Umbilical cord (tissue), 2 donors: ENCODE measurements around the gene CDC42BPG. TPM values are rescaled to one million over a fixed set of nuclear protein-coding genes. Genes with fewer than 3 reads are reported as not detected.

Experiments
- DNase-seq: peaks from one replicate; pipeline ENCODE4 v3.0.0-alpha.2; 2015; ENCODE audit warnings: low spot score
- total RNA-seq: library from RNA; depleted of rRNA; stranded (reverse); fragments of >200 nt; gene quantifications from one replicate; pipeline ENCODE4 v1.2.3, GENCODE V29; 2014; ENCODE audit warnings: low replicate concordance; ENCODE audit not compliant: insufficient read depth

CDC42BPG gene
- total RNA-seq, 1 donor from 2014 or later = 0.96 TPM

GRCh38 chr11:64866173-64866491, 21.7 kb upstream of the CDC42BPG start:
- no peak for DNase-seq

DNA sequence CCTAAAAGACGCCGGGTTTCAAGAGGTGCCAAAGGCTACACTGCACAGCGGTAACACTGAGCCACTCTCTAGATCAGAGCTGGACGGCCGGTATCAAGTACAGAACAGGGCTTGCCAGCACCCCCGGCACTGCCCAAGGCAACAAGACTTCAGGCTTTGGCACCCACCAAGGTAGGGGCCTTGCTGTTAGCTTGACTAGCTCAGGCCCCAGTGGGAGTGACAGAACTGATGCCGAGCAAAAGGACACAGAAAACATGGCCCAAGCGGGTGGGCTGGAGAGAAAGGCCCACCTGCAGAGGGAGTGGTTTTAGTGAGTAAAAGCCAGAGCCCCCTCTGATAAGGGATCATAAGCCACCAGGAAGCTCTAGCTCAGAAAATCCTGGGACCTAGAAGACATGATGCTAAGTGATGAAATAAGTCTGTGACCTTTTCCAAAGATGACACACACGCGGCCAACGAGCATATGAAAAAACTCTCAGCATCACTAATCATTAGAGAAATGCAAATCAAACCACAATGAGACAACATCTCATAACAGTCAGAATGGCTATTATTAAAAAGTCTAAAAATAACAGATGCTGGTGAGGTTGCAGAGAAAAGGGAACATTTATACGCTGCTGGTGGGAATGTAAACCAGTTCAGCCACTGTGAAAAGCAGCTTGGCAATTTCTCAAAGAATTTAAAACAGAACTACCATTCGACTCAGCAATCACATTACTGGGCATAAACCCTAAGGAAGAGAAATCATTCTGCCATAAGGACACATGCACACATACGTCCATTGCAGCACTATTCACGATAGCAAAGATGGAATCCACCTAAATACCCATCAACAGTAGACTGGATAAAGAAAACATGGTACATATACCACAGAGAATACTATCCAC, 21.1 kb upstream of the CDC42BPG start:
- no peak for DNase-seq

- peak; percentile 94 for DNase-seq
Observed at GRCh38 chr11:64864473-64865285, 20.2 kb upstream of the CDC42BPG start.

DNA sequence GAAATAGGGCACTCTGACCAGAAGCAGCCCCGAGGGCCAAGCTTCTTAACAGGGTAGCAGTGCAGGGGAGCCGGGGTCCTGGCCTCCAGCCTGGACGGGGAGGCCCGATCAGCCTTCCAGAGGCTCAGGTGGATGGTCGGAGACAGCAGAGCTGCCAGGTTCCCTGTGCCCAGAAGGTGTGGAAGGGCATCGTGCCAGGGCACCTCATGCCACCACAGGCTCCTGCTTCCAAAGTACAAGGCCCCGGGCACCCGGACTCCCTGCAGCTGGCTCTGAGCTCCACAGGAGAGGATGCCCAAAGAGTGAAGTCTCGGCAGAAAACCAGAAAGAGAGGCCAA, 19.7 kb upstream of the CDC42BPG start:
- no peak for DNase-seq

- DNase-seq = no peak
Observed at GRCh38 chr11:64863391-64864060, 19.1 kb upstream of the CDC42BPG start.

GRCh38 chr11:64862987-64863390, 18.5 kb upstream of the CDC42BPG start:
- DNase-seq = no peak

DNA sequence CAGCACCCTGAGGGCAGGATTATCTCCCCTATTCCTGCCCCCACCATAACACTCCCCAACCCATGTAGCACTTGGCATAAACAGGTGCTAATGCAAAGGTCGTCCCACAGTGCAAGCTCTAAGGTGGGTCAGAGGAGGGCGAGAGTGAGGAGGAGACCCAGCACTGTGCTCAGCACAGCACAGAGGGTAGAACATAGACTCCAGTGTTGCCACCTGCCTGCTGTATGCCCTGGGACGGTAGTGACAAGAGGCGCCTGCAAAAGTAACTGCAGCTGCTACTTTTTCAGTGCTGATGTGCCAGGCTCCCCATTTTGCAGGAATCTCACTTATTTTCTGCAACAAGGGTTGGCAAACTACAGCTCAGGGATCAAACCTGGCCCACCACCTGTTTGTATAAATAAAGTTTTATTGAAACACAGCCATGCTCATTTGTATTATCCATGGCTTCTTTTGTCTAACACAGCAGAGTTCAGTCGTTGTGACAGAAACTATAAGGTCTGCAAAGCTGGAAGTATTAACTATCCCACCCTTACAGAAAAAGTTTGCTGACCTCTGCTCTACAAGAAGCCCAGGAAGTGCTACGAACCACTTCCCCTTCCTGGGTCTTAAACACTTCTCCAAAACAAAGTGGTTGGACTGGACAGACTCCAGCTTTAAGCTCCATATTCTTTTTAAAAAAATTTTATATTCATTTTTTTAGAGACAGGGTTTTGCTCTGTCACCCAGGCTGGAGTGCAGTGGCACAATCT, 16.9 kb upstream of the CDC42BPG start:
- DNase-seq = no peak

DNA sequence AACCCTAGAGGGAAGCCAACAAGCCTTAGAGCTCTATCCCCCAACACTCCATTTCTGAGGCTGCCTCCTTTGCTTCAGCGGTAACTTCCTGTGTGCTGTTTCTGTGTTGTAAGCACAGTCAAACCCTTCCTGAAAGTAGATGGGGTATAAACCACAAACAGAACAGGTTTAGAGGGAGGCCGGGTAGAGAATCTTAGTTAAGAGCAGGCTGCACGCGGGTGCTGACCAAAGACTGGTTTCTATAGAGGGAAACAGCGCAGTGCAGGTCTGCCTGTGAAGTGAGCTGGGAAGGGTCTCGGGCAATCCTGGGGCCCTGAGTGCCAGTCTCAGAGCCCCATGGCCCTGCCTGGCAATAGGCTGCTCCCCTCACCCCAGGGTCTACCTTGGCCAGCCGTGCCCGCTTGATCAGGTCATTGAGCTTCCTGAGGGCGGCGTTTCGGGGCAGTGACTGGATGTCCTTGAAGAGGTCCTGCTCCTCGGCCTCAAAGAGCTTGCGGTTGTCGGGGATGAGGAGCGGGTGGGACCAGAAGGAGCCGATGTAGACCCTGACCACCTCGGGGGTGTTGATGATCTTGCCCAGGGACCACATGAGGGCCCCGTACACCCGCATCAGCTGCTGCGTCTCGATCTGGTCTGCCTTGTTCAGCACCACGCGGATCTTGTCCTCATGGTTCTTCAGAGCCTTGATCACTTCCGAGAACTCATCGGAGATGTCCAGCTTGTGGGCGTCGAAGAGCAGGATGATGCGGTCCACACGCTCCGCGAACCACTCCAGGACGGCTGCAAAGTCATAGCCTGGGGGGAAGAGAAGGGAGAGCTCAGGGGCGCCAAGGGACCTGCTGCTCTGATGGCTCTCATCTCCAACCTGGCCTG, 15.3 kb upstream of the CDC42BPG start:
- no peak for DNase-seq

- DNase-seq = no peak
Observed at GRCh38 chr11:64858467-64859263, 14.2 kb upstream of the CDC42BPG start.

DNA sequence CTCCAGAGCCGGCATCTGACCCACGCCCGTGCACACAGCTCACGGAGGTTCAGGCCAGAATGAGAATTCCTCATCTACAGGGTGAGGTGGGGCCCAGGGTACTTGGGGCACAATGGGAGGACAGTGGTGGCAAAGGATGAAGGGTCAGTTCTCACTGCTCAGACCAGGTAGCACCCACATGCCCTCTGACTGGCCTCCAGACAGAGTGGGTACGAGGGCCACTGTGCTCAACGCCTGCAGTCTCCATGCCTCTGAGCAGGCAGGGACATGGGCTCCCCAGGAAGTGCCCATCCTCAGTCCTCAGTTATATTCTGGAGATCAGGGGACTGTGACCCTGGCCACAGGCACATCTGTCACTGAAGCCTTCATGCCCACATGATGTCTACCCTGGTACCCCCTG, 13.0 kb upstream of the CDC42BPG start:
- DNase-seq = no peak

DNA sequence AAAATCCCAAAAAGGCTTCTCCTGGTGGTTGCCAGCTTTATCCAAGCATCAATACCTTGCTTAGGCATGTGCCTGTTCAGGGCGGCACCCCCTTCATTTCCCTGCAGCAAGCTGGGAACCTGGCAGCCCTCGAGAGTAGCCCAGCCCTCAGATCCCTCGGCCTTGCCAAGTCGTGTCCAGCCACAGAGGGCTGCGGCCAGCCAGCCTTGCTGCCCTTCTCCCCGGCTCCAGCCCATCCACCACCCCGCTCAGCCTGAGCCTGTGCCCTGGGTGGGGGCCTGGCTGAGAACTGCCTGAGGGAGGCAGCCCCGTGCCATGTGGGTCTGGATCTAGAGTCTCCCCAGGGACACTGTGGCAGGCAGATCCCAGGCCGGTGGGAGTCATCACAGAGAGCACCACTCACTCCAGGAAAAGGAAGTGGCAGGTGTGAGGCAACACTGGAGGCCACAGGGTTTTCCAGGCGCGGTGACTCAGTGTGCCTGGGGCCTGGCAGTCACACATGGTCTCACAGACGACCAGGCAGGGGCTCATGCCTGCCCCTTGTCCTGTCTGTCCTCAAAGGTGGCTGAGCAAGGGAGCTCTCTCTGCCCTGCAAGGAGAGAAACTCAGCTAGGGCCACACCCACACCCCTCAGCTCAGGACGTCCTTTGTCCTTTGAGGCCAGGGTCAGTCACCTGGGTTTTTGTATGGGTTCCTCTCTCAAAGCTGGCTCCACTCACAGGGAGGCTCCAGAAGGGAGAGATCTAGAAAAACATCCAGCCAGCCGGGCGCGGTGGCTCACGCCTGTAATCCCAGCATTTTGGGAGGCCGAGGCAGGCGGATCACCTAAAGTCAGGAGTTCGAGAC, 12.2 kb upstream of the CDC42BPG start:
- no peak for DNase-seq

- DNase-seq = no peak
Observed at GRCh38 chr11:64855596-64856304, 11.3 kb upstream of the CDC42BPG start.

DNA sequence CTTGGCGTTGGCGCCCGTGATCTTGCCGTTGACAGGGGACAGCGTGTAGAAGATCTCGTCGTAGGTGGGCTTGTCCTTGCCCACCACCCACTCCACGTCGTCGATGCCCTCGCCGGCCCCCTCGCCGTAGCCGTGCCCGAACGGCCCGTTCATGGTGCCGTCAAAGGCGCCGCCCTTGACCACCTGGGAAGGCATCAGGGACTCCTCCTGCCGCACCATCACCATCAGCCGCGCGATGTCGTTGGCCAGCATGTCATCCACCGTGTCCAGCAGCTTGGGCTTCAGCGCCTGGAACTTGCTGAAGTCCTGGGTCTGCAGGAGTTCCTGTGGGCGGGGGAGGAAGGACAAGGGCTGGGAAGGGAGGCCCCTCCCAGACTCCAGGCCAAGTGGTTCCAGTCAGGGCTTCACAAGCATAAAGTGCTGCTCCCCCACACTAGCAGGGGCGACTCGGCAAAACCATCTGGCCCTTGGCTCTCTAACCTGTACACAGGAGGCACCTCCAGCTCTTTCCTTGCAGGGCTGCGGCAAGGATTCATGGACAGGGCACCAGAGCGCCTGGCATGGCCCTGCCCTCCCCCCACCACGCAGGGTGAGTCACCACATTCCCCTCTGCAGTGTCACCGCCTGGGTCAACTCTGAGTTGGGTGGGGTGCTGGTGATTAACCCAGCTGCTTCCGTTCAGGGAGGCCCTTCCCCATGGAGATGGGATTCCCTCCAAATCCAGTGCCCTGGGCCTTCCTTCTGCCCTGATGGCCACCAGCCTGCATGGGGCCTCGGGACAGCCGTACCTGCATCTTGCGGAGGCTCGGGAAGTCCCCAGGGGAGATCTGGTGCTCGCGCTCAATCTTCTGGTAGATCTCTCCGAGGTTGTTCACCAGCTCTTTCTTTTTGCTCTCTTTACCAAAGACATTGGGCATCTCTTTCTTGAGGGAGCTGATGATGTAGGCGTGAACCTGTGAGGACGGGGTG, 10.4 kb upstream of the CDC42BPG start:
- DNase-seq = peak; percentile 87

GRCh38 chr11:64854157-64854533, 9.7 kb upstream of the CDC42BPG start:
- DNase-seq = no peak

- no peak for DNase-seq
Observed at GRCh38 chr11:64853709-64854108, 9.3 kb upstream of the CDC42BPG start.

- no peak for DNase-seq
Observed at GRCh38 chr11:64852804-64853509, 8.5 kb upstream of the CDC42BPG start.
